Epithelial cell of proximal tubule (primary cell): ENCODE data around the gene DSC3. TPM values are rescaled to one million over a fixed set of nuclear protein-coding genes. Genes with fewer than 3 reads are reported as not detected.

Experiments used
- DNase-seq: peaks from one replicate; pipeline ENCODE4 v3.0.0-alpha.2; 2011; ENCODE audit warnings: low read depth
- H3K4me3 ChIP-seq: 2 replicates; pipeline ENCODE4 v1.5.1; 2011; ENCODE audit warnings: low read depth, mild to moderate bottlenecking, low read length
- CTCF ChIP-seq: conservative IDR thresholded peaks from 2 replicates; pipeline ENCODE4 v1.5.1; 2012; ENCODE audit warnings: low read depth, mild to moderate bottlenecking, low read length
- total RNA-seq: library from RNA; depleted of rRNA; stranded (reverse); fragments of >200 nt; gene quantifications from 2 replicates; pipeline ENCODE4 v1.2.3, GENCODE V29; 2015

Gene DSC3
- total RNA-seq, 1 donor from 2014 or later: 0.75 TPM

- no peak for DNase-seq
- no peak for TF ChIP-seq CTCF
- H3K4me3 ChIP-seq: no peak overlapping the region
These were observed 23.7 kb upstream of the DSC3 start for GRCh38 chr18:31066266-31066665.

GRCh38 chr18:31065036-31065773, 22.7 kb upstream of the DSC3 start:
- no peak for DNase-seq

GRCh38 chr18:31064130-31064529, 21.6 kb upstream of the DSC3 start:
- TF ChIP-seq CTCF: no peak
- no peak overlapping the region for H3K4me3 ChIP-seq
- DNase-seq: no peak

More at GRCh38 chr18:31065036-31065773, 22.7 kb upstream of the DSC3 start:
- no peak overlapping the region for H3K4me3 ChIP-seq
- no peak for TF ChIP-seq CTCF

GRCh38 chr18:31061945-31062344, 19.4 kb upstream of the DSC3 start:
- no peak overlapping the region for H3K4me3 ChIP-seq
- DNase-seq: no peak
- TF ChIP-seq CTCF: no peak

- DNase-seq: no peak
- no peak for TF ChIP-seq CTCF
- H3K4me3 ChIP-seq: no peak overlapping the region
These were observed 16.4 kb upstream of the DSC3 start for GRCh38 chr18:31058897-31059296.

GRCh38 chr18:31057917-31058316, 15.4 kb upstream of the DSC3 start:
- no peak for TF ChIP-seq CTCF
- DNase-seq: no peak
- H3K4me3 ChIP-seq: no peak overlapping the region

GRCh38 chr18:31057051-31057450, 14.5 kb upstream of the DSC3 start:
- no peak for DNase-seq
- TF ChIP-seq CTCF: no peak
- H3K4me3 ChIP-seq: no peak overlapping the region
